DMS153 treated with DMSO at 0.1 percent for 48 hours (cell line): Measurements from ENCODE around the gene STK40.

ENCODE experiments used
- DNase-seq: peaks from one replicate; lab custom pipeline; 2025; ENCODE audit not compliant: unreplicated experiment; lab: John Stamatoyannopoulos, UW

The STK40 gene

GRCh38 chr1:36398370-36398977 lies 12.8 kb upstream of the STK40 start:
- DNase-seq = no peak

- peak; percentile 98 for DNase-seq
Observed at GRCh38 chr1:36397378-36398230, 11.9 kb upstream of the STK40 start, which contains the start of gene LSM10. TSS of gene LSM10 (minus strand) at chr1:36397908. CDS start at chr1:36394129, 3,779 bp downstream.

GRCh38 chr1:36397083-36397377 lies 11.3 kb upstream of the STK40 start:
- DNase-seq = no peak

DNA sequence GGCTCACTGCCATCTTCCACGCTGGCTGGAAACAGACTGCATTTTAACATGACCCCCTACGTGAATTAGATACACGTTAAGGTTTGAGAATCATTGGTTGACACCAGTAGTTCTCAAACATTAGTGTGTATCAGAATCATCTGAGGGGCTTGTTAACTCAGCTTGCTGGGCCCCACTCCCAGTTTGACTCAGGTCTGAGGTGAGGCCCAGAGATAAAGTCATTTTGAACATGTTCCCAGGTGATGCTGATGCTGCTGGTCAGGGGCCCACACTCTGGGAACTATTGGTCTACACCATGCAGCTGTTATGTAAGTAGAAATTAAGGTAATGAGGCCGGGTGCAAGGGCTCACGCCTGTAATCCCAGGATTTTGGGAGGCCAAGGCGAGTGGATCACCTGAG lies 10.6 kb upstream of the STK40 start:
- no peak for DNase-seq

DNA sequence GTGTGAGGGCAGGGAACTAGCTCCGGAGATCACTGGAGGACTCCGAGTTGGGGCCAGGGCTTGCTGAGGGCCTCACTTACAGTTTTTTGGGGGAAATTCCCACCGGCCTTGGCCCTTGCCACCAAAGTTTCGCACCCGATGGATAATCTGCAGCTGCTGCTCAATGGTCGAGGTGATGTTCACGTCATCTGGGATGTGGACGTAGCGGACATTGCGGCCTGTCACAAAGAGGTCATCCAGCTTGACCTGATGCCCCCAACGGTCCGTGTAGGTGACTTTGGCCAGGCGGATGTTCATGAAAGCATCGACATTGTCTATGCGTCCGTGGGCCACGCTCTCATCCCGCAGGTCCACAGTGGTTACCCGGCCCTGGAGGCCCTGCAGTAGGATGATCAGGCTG lies 8.0 kb upstream of the STK40 start:
- DNase-seq = no peak

DNA sequence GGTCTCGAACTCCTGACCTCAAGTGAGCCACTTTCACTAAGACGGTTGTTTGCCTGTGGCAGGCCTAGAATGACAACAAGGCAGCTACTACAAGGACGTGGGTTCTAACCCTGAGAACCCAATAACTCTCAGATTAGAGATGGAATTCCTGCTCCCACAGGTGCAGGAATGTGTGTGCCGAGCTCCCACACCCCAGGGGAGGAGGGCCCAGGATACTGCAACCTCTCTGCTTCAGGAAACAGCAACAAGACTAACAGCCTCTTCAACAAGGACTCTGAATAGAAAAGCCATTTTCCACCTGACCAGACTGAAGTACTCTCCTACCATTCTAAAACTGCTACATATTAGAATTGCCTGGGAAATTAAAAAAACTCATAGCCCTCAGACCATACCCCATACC lies 7.1 kb upstream of the STK40 start:
- DNase-seq = no peak

DNA sequence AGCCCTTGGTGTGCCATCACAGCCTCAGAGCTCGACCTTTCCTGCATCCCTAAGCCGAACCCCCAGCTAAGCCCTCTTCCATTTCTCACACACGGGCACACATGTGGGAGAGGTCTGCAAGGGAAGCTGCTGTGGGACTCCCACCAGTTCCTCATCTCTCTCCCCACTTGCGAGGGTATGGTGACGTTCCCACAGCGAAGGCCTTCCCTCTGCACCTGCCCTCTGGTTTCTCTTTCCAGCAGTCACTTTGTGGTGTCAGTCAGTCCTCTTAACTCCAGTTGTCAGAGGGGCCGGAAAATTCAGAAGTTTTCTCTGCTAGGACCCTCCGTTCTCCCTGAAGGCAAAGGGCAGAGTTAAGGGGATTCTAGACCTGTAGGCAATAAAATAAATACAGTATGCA lies 5.5 kb upstream of the STK40 start:
- DNase-seq = no peak

DNA sequence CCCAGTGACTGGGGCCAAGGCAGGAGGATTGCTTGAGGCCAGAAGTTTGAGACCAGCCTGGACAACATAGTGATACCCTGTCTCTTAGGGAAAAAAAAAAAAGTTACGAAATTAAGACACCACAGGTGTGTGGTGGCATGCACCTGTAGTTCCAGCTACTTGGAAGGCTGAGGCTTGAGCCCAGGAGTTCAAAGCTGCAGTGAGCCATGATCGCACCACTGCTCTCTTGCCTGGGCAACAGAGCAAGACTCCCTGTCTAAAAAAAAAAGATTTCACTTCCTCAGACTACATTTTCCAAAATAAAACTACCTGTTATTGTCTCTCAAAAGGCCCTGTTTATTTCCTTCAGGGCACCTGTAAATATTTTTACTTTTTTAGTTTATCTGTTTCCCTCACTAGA lies 4.7 kb upstream of the STK40 start:
- DNase-seq = no peak

DNA sequence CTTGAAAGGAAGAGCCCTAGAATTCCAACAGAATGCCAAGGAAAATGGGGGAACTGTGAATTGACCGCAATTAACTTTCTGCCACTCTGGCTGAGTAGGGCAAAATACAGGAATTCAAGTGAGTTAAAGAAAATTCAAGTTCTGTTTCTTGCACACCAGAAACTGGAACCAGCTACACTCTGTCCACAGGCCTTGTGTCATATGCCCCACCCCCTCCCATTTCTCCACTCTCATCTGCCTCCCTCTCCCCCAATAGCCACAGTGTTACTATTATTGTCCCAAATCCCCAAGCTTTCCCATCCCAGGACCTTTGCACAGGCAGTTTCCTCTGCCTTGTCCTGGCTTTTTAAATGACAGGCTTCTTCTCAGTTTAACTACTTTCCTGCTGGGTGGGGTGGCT lies 4.3 kb upstream of the STK40 start:
- DNase-seq = no peak

DNA sequence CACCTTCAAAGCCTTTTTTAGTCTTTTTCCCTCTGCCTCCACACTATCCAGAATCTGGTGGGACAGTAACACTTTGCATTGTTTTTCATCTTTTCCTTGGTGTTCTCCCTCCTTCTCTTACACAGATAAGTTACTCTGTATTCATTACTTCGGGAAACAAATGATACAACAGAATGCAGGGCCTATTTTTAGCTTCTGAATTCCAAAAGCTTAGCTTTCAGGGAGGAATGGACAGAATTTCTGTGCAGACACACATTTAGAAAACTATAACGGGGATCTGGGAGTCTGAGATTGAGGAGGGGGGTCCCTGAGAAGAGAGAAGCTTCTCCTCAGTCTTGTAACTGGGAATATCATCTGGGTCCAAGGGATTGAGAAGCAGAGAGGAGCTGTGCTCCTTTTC lies 3.5 kb upstream of the STK40 start:
- no peak for DNase-seq

DNA sequence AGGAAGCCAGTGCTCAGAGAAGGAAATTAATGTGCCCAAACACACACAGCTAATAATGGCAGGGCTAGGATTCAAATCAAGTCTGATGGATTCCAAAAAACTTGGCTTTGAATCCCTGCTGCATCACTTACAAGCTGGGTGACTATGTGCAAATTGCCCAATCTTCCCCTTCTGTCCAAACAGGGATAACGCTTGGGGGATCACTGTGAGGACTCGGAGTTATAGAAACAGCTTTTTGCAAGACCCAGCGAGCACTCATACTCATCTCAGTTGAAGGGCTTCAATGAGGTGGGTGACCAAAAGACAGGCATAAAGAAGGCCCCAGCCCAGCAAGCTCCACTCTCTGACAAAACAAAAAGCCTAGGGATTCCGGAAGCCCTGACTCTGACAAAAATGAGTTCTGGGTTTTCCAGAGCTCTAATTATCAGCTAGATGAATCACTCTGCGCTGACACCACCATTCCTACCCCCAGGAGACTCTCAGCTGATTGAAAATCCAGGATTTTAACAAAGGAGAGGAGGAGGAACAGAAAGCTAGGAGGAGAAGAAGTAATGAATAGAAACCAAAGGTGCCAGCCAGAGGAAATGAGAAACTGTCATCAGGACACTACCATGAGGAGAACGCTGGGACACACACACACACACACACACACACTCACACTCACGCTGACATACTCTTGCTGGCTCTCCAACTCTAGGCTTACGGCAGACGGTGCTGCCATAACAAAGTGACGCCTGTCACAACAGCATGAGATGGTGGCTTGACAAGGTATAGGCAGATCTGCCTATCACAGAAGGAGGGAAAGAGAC lies 1.6 kb upstream of the STK40 start:
- no peak for DNase-seq

DNA sequence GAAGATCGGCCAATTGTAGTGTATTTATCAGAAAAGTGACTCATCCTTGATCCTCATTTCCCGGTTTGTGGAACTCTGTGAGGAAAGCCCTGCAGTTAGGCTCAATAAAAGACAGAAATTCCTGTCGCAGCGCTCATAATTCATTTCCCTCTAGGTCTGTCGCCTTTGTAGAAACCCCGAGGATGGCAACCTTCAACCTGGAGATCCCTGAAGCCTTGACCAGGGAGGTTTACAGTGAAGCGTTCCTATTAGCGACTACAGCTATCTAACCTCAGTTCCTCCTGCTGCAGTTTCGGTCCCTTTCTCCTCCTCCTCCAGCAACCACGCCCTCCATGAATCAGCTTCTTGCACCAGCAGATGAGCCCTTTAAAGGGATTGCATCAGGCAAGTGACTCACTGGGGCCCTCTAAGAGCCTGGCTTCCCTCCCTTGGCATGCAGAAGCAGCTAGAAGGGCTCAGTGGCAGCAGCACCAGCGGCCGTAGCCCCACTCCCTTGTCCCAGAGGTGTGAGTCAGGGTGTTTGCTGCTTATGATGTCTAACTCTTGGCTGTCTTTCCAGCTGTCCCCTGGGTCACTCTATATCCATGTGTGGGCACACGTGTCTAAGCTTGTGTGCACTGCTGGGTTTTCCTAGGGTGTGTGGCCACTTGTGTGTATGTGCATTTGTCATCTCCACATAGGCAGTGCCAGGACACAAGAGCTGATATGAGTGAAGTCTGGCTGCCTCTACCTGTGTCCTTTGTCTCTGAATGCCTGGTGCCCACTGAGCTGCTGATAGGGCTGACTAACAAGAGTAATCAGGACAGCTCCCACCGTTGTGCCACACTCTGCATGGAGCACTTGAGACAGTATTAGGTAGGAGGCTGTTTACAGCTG lies 779 bp upstream of the STK40 start:
- DNase-seq = peak; percentile 93

- peak; percentile 92 for DNase-seq
Observed at GRCh38 chr1:36384542-36385409, 948 bp downstream of the STK40 start.

- no peak for DNase-seq
Observed at GRCh38 chr1:36383240-36383639, 2.5 kb downstream of the STK40 start.

- no peak for DNase-seq
Observed at GRCh38 chr1:36382669-36383068, 3.1 kb downstream of the STK40 start.

DNA sequence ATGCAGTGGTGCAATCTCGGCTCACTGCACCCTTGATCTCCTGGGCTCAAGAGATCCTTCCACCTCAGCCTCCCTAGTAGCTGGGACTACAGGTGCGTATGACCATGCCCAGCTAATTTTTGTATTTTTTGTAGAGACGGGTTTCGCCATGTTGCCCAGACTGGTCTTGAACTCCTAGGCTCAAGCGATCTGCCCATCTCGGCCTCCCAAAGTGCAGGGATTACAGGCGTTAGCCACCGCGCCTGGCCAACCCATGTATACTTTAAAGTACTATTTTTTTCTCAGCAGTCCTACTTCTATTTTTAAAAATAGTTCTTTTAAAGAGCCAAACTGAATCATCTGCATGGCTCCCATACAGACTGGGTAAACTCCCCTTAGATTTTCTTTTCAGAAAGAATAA lies 3.5 kb downstream of the STK40 start:
- DNase-seq = no peak

DNA sequence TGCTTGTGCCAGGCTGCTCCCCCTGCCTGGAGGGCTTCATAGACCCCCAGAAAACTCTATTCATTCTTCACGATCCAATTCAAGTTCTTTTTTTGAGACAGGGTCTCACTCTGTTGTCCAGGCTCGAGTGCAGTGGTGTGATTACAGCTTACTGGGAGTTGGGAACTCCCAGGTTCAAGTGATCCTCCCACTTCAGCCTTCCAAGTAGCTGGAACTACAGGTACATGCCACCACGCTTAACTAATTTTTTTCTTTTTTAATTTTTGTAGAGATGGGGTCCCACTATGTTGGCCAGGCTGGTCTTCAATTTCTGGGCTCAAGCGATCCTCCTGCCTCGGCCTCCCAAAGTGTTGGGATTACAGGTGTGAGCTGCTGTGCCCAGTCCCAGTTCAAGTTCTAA lies 4.3 kb downstream of the STK40 start:
- no peak for DNase-seq

DNA sequence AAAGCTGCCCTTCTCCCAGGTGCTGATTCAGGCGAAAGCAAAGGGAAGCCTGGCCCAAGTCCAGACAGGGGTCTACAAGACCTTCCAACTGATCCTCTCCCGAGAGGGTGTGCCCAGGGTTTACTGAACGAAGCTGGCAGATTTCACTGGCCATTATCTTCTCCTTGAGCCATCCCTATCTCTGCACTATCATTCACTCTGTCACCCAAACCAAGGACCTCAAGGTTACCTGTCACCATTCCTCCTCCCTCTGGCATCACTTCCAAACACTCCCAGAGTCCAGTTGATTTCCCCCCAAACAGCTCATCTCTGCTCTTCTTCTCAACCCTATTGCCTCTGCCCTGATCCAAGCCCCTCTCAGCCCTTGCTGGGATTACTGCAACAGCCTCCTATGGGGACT lies 4.9 kb downstream of the STK40 start:
- DNase-seq = no peak

DNA sequence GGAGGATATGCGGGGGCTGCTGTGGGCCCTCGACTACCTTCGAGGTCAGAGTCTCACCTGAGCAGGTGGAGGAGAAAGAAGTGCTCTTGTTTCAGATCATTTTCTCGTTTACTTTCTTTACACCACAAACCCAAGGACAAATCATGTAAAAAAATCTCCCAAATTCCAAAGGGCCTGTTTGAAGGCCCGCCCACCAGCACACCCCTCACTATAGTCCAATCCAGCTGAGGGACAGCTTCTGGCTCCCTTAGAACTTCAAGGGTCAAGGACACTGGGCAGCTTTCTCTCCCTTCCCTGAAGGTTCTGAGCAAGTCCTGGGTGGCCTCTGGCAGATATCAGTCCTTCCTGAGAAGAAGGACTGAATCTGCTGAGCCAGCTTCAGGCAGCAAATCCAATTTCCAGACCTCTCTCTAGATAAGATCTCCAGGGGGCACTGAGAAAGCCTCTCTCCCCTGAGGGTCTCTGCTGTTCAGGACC lies 5.5 kb downstream of the STK40 start:
- no peak for DNase-seq
